K562 (cell line): ENCODE measurements around the gene ARHGDIA. TPM values are rescaled to one million over a fixed set of nuclear protein-coding genes. Genes with fewer than 3 reads are reported as not detected.

Experiments
- JUND ChIP-seq, 2 experiments: IDR thresholded peaks; 2 replicates in 1 of 2; 3 replicates in 1 of 2; pipeline ENCODE4 v1.6.1; 2011; ENCODE audit warnings: borderline replicate concordance in 2 of 2, low read depth in 2 of 2, low read length in 2 of 2, improper control_type of control experiment in 1 of 2, missing biosample characterization in 1 of 2, missing genetic modification characterization in 1 of 2, missing genetic modification reagents in 1 of 2
- OTX1 ChIP-seq: fragments of 450-650 bp; formaldehyde crosslinking; IDR thresholded peaks from 2 replicates; pipeline ENCODE4 v1.4.0; 2022; ENCODE audit warnings: mild to moderate bottlenecking
- PHB ChIP-seq: fragments of 250-450 bp; sonication (Bioruptor Pico); IDR thresholded peaks from 2 replicates; pipeline ENCODE4 v1.5.0; 2021
- SFPQ ChIP-seq: fragments of 200-400 bp; formaldehyde crosslinking; IDR thresholded peaks from 2 replicates; pipeline ENCODE4 v1.6.1; 2017; ENCODE audit warnings: mild to moderate bottlenecking, low read depth, low read length, moderate library complexity
- SIRT6 ChIP-seq: IDR thresholded peaks from one replicate; pipeline ENCODE4 v1.6.1; 2012; ENCODE audit warnings: low read depth, mild to moderate bottlenecking, control low read depth, inconsistent platforms, low read length, moderate library complexity
- TAL1 ChIP-seq: fragments of 450-650 bp; IDR thresholded peaks from 2 replicates; pipeline ENCODE4 v1.6.1; 2016; ENCODE audit warnings: mild to moderate bottlenecking
- TEAD4 ChIP-seq, 2 experiments: sonication (generic) in 1 of 2; formaldehyde crosslinking in 1 of 2; IDR thresholded peaks; 2 replicates each; pipeline versions ENCODE4 v1.6.1 to v1.8.0; 2012 to 2022; ENCODE audit warnings: borderline replicate concordance in 1 of 2, inconsistent platforms in 1 of 2, low read length in 1 of 2, mild to moderate bottlenecking in 1 of 2, missing genetic modification reagents in 1 of 2
- TSHZ1 ChIP-seq: fragments of 250-450 bp; sonication (Bioruptor Pico); IDR thresholded peaks from 2 replicates; pipeline ENCODE4 v1.4.0; 2020; ENCODE audit warnings: mild to moderate bottlenecking, moderate library complexity
- ZNF395 ChIP-seq: fragments of 200-800 bp; sonication (Bioruptor generic); IDR thresholded peaks from 2 replicates; pipeline ENCODE4 v1.6.1; 2017; ENCODE audit warnings: missing genetic modification characterization, missing compliant biosample characterization
- ZNF398 ChIP-seq: fragments of 250-450 bp; sonication (Bioruptor Pico); IDR thresholded peaks from 2 replicates; pipeline ENCODE4 v1.8.0; 2021; ENCODE audit warnings: moderate library complexity, mild to moderate bottlenecking, inconsistent platforms
- ZNF408 ChIP-seq: fragments of 250-450 bp; sonication (Bioruptor Pico); IDR thresholded peaks from 2 replicates; pipeline ENCODE4 v1.4.0; 2020; ENCODE audit warnings: low read depth, mild to moderate bottlenecking, moderate library complexity
- polyA plus RNA-seq, 8 experiments: library from polyadenylated mRNA; depleted of rRNA in 4 of 8; stranded (reverse) in 5 of 8; unstranded in 3 of 8; fragments of >200 nt; fragmentation: Nextera tagmentation in 2 of 8; fragmentation: Illumina TruSeq in 1 of 8; extraction: Ambion mirVana in 2 of 8; extraction: Trizol in 1 of 8; gene quantifications; 2 replicates each; pipeline versions ENCODE4 v1.2.1 to v1.2.3, GENCODE V29; 2011 to 2014; ENCODE audit warnings: inconsistent platforms in 1 of 8, missing spikeins in 1 of 8
- total RNA-seq, 7 experiments: library from RNA; depleted of rRNA in 6 of 7; stranded (reverse); fragments of >200 nt in 6 of 7; fragmentation: Illumina TruSeq in 2 of 7; extraction: Trizol in 2 of 7; gene quantifications; 2 replicates each; pipeline versions ENCODE4 v1.2.1 to v1.2.3, GENCODE V29; 2011 to 2021; ENCODE audit warnings: low replicate concordance in 1 of 7
- TF ChIP-seq, protein P1 (sequence below), 2 experiments: fragments of 150-350 bp in 1 of 2; IDR thresholded peaks; 2 replicates each; pipeline ENCODE4 v1.6.1; 2012 to 2016; ENCODE audit warnings: low read depth in 2 of 2, low read length in 2 of 2, mild to moderate bottlenecking in 1 of 2, moderate library complexity in 1 of 2

Gene ARHGDIA
- total and polyA plus RNA-seq, 9 of the 15 experiments (the other 6 are each of a cell fraction or from before 2014, with no cell fraction given): 9.6 to 340 (median 97.6) TPM

GRCh38 chr17:81867991-81868673 is 3.0 kb downstream of the ARHGDIA start (continued):
- TF ChIP-seq TEAD4 (IDR thresholded peaks at IDR 0.05; ENCODE audit: low read length) (0 out of 2 replicates have a peak, but pooled peaks have one; percentile 39), TEAD4 (CRISPR knock-in tag; IDR thresholded peaks at IDR 0.05; ENCODE audit: borderline replicate concordance) (no peak), TAL1 (peak; percentile 30; the same call in 1 of the 2 replicates), SIRT6 (peak; percentile 75), ZNF395 (CRISPR knock-in tag) (peak; percentile 59; the same call in 1 of the 2 replicates), ZNF398 (CRISPR knock-in tag) (no peak), OTX1 (CRISPR knock-in tag) (0 out of 2 replicates have a peak, but pooled peaks have one; percentile 9), PHB (CRISPR knock-in tag) (peak; percentile 85; the same call in 1 of the 2 replicates), TSHZ1 (CRISPR knock-in tag) (no peak), ZNF408 (CRISPR knock-in tag) (no peak), SFPQ (no peak), JUND (IDR thresholded peaks at IDR 0.05; ENCODE audit: borderline replicate concordance, low read depth, low read length) (no peak), JUND (tag; IDR thresholded peaks at IDR 0.05; ENCODE audit: borderline replicate concordance, low read depth, low read length) (no peak)
- TF ChIP-seq, protein P1, sequence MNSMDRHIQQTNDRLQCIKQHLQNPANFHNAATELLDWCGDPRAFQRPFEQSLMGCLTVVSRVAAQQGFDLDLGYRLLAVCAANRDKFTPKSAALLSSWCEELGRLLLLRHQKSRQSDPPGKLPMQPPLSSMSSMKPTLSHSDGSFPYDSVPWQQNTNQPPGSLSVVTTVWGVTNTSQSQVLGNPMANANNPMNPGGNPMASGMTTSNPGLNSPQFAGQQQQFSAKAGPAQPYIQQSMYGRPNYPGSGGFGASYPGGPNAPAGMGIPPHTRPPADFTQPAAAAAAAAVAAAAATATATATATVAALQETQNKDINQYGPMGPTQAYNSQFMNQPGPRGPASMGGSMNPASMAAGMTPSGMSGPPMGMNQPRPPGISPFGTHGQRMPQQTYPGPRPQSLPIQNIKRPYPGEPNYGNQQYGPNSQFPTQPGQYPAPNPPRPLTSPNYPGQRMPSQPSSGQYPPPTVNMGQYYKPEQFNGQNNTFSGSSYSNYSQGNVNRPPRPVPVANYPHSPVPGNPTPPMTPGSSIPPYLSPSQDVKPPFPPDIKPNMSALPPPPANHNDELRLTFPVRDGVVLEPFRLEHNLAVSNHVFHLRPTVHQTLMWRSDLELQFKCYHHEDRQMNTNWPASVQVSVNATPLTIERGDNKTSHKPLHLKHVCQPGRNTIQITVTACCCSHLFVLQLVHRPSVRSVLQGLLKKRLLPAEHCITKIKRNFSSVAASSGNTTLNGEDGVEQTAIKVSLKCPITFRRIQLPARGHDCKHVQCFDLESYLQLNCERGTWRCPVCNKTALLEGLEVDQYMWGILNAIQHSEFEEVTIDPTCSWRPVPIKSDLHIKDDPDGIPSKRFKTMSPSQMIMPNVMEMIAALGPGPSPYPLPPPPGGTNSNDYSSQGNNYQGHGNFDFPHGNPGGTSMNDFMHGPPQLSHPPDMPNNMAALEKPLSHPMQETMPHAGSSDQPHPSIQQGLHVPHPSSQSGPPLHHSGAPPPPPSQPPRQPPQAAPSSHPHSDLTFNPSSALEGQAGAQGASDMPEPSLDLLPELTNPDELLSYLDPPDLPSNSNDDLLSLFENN (IDR thresholded peaks at IDR 0.05; ENCODE audit: low read depth in 2 of 2, low read length in 2 of 2): 0 out of 4 replicates have a peak, but pooled peaks of 1 of the 2 experiments have one; percentile 6
